GM12878 (cell line): ENCODE results near the gene RFXAP.

Experiments
- BCLAF1 ChIP-seq: fragments of 450-650 bp; IDR thresholded peaks from 2 replicates; pipeline ENCODE4 v1.6.1; 2017; ENCODE audit warnings: antibody characterized with exemption, mild to moderate bottlenecking, moderate library complexity
- CREB1 ChIP-seq: IDR thresholded peaks from 2 replicates; pipeline ENCODE4 v1.6.1; 2012; ENCODE audit warnings: low read depth, mild to moderate bottlenecking, inconsistent platforms
- DPF2 ChIP-seq: fragments of 450-650 bp; IDR thresholded peaks from 2 replicates; pipeline ENCODE4 v1.6.1; 2017; ENCODE audit warnings: mild to moderate bottlenecking
- FOXK2 ChIP-seq: fragments of 450-650 bp; IDR thresholded peaks from 2 replicates; pipeline ENCODE4 v1.6.1; 2017; ENCODE audit warnings: mild to moderate bottlenecking, moderate library complexity
- NFYB ChIP-seq: IDR thresholded peaks from 2 replicates; pipeline ENCODE4 v1.6.1; 2011; ENCODE audit warnings: low read depth, mild to moderate bottlenecking, low read length, improper control_type of control experiment, moderate library complexity; ENCODE audit not compliant: insufficient read depth
- POLR2A ChIP-seq: IDR thresholded peaks from 2 replicates; pipeline ENCODE4 v1.6.1; 2011; ENCODE audit warnings: low read depth, mild to moderate bottlenecking, low read length
- POLR2AphosphoS5 ChIP-seq: IDR thresholded peaks from 2 replicates; pipeline ENCODE4 v1.6.1; 2011; ENCODE audit warnings: mild to moderate bottlenecking, low read length, inconsistent platforms
- TAF1 ChIP-seq: IDR thresholded peaks from 2 replicates; pipeline ENCODE4 v1.6.1; 2011; ENCODE audit warnings: mild to moderate bottlenecking, low read depth, low read length, borderline replicate concordance
- ZNF274 ChIP-seq: IDR thresholded peaks from one replicate; pipeline ENCODE4 v1.8.0; 2011; ENCODE audit not compliant: insufficient read length, insufficient read depth
- TF ChIP-seq, protein P1 (sequence below): fragments of 450-650 bp; IDR thresholded peaks from 2 replicates; pipeline ENCODE4 v1.6.1; 2017; ENCODE audit warnings: mild to moderate bottlenecking
- TF ChIP-seq, protein P2 (sequence below), 3 experiments: IDR thresholded peaks in 2 of 3; conservative IDR thresholded peaks in 1 of 3; 2 replicates each; pipeline ENCODE4 v1.5.1; 2011; ENCODE audit warnings: low read depth in 3 of 3, low read length in 3 of 3, mild to moderate bottlenecking in 3 of 3, control low read depth in 2 of 3, moderate library complexity in 2 of 3, inconsistent platforms in 1 of 3, mixed read lengths in 1 of 3; ENCODE audit not compliant: control insufficient read depth in 2 of 3, insufficient read depth in 1 of 3; ENCODE audit errors: extremely low read depth in 1 of 3
- TF ChIP-seq, protein P3 (sequence below): IDR thresholded peaks from 2 replicates; pipeline ENCODE4 v1.6.1; 2012; ENCODE audit warnings: mild to moderate bottlenecking, low read depth, low read length

DNA sequence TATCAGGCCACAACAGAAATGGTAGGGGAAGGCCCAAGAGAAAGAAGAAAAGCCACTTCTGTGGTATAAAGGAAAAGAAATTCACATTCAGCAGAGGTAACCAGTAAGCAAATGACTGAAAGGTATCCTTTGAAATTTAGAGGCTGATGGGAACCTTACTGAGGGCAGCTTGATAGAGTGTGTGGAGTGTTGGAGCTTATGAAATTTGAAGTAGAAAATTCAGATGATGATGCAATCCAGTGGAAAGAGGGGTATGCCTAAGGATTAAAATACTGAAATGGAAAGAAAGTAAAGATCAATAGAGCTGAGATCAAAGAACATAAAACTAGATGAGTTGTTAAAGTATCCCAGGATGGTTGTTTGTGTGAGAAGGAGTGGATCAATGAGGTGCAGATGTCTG, 42.8 kb upstream of the RFXAP start:
- TF ChIP-seq FOXK2 (no peak), POLR2A (no peak), BCLAF1 (no peak), NFYB (no peak), ZNF274 (no peak), CREB1 (no peak), TAF1 (no peak), DPF2 (no peak), POLR2AphosphoS5 (no peak)
- TF ChIP-seq, protein P1, sequence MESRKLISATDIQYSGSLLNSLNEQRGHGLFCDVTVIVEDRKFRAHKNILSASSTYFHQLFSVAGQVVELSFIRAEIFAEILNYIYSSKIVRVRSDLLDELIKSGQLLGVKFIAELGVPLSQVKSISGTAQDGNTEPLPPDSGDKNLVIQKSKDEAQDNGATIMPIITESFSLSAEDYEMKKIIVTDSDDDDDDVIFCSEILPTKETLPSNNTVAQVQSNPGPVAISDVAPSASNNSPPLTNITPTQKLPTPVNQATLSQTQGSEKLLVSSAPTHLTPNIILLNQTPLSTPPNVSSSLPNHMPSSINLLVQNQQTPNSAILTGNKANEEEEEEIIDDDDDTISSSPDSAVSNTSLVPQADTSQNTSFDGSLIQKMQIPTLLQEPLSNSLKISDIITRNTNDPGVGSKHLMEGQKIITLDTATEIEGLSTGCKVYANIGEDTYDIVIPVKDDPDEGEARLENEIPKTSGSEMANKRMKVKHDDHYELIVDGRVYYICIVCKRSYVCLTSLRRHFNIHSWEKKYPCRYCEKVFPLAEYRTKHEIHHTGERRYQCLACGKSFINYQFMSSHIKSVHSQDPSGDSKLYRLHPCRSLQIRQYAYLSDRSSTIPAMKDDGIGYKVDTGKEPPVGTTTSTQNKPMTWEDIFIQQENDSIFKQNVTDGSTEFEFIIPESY, result no peak
- TF ChIP-seq, protein P2, sequence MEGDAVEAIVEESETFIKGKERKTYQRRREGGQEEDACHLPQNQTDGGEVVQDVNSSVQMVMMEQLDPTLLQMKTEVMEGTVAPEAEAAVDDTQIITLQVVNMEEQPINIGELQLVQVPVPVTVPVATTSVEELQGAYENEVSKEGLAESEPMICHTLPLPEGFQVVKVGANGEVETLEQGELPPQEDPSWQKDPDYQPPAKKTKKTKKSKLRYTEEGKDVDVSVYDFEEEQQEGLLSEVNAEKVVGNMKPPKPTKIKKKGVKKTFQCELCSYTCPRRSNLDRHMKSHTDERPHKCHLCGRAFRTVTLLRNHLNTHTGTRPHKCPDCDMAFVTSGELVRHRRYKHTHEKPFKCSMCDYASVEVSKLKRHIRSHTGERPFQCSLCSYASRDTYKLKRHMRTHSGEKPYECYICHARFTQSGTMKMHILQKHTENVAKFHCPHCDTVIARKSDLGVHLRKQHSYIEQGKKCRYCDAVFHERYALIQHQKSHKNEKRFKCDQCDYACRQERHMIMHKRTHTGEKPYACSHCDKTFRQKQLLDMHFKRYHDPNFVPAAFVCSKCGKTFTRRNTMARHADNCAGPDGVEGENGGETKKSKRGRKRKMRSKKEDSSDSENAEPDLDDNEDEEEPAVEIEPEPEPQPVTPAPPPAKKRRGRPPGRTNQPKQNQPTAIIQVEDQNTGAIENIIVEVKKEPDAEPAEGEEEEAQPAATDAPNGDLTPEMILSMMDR (IDR thresholded peaks at IDR 0.05 in 2 of 3, conservative IDR thresholded peaks at IDR 0.05 in 1 of 3; ENCODE audit: control insufficient read depth in 2 of 3, extremely low read depth in 1 of 3, insufficient read depth in 1 of 3, low read depth in 3 of 3, low read length in 3 of 3), result no peak
- TF ChIP-seq, protein P3, sequence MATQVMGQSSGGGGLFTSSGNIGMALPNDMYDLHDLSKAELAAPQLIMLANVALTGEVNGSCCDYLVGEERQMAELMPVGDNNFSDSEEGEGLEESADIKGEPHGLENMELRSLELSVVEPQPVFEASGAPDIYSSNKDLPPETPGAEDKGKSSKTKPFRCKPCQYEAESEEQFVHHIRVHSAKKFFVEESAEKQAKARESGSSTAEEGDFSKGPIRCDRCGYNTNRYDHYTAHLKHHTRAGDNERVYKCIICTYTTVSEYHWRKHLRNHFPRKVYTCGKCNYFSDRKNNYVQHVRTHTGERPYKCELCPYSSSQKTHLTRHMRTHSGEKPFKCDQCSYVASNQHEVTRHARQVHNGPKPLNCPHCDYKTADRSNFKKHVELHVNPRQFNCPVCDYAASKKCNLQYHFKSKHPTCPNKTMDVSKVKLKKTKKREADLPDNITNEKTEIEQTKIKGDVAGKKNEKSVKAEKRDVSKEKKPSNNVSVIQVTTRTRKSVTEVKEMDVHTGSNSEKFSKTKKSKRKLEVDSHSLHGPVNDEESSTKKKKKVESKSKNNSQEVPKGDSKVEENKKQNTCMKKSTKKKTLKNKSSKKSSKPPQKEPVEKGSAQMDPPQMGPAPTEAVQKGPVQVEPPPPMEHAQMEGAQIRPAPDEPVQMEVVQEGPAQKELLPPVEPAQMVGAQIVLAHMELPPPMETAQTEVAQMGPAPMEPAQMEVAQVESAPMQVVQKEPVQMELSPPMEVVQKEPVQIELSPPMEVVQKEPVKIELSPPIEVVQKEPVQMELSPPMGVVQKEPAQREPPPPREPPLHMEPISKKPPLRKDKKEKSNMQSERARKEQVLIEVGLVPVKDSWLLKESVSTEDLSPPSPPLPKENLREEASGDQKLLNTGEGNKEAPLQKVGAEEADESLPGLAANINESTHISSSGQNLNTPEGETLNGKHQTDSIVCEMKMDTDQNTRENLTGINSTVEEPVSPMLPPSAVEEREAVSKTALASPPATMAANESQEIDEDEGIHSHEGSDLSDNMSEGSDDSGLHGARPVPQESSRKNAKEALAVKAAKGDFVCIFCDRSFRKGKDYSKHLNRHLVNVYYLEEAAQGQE, result no peak
